GM12875 (cell line): ENCODE measurements around the gene SGTA.

ENCODE experiments used
- H3K4me3 ChIP-seq: one replicate; pipeline ENCODE4 v1.5.1; 2011; ENCODE audit warnings: low read depth, low read length, control low read depth
- TF ChIP-seq, protein P1 (sequence below): IDR thresholded peaks from 2 replicates; pipeline ENCODE4 v1.5.1; 2011; ENCODE audit warnings: low read depth, mild to moderate bottlenecking, control low read depth, inconsistent platforms, low read length, moderate library complexity, borderline replicate concordance; ENCODE audit not compliant: insufficient read depth

Gene SGTA

DNA sequence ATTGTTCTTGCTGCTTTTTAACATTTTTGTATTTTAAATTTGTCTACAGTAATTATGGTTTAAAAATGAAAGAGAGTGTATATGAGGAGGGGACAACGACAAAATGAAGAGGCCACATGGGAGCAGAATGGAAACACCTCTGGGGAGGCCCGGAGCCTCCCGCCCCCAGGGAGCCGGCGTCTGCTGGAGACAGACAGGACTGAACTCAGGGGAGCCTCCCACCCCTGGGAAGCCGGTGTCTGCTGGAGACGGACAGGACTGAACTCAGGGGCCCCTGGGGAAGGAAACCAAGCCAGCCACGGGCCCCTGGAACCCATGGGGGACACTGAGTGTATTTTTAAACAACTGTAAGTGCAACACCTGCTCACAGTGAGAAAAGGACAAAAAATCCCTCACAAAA, 26.6 kb downstream of the SGTA start:
- TF ChIP-seq, protein P1, sequence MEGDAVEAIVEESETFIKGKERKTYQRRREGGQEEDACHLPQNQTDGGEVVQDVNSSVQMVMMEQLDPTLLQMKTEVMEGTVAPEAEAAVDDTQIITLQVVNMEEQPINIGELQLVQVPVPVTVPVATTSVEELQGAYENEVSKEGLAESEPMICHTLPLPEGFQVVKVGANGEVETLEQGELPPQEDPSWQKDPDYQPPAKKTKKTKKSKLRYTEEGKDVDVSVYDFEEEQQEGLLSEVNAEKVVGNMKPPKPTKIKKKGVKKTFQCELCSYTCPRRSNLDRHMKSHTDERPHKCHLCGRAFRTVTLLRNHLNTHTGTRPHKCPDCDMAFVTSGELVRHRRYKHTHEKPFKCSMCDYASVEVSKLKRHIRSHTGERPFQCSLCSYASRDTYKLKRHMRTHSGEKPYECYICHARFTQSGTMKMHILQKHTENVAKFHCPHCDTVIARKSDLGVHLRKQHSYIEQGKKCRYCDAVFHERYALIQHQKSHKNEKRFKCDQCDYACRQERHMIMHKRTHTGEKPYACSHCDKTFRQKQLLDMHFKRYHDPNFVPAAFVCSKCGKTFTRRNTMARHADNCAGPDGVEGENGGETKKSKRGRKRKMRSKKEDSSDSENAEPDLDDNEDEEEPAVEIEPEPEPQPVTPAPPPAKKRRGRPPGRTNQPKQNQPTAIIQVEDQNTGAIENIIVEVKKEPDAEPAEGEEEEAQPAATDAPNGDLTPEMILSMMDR, result no peak
- no peak overlapping the region for H3K4me3 ChIP-seq

DNA sequence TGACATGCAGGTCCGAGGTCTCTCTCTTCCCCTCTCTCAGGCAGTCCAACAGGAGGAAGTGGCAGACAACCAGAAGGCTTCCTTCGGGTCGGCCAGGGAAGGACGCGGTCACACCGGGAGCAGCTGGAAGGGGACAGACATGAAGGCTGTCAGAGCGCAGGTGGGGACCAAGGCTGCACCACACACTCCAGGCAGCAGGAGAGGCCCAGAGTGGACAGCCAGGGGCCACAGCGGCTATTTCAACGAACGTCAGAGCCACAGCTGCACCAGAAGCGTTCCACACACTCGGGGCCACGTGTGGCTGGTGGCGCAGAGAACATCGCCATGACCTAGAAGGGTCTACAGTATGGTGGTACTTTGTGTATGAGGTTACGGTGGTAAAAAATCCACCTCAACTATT, 27.3 kb downstream of the SGTA start:
- TF ChIP-seq, protein P1, result no peak

DNA sequence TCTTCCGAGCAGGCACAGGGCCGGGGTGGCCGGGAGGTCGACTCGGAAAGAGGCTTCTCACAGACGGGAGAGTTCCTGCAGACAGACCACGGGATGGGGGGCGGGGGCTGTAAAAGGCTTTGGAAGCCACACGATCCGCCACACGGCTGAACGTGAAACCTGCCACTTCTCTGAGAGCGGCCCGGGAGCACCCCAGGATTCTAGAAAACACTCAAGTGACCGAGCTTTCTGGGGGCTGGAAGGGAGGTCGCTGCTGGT, 27.7 kb downstream of the SGTA start:
- TF ChIP-seq, protein P1, result no peak
- H3K4me3 ChIP-seq, result no peak overlapping the region

More for the DNA sequence above, 27.3 kb downstream of the SGTA start:
- no peak overlapping the region for H3K4me3 ChIP-seq

DNA sequence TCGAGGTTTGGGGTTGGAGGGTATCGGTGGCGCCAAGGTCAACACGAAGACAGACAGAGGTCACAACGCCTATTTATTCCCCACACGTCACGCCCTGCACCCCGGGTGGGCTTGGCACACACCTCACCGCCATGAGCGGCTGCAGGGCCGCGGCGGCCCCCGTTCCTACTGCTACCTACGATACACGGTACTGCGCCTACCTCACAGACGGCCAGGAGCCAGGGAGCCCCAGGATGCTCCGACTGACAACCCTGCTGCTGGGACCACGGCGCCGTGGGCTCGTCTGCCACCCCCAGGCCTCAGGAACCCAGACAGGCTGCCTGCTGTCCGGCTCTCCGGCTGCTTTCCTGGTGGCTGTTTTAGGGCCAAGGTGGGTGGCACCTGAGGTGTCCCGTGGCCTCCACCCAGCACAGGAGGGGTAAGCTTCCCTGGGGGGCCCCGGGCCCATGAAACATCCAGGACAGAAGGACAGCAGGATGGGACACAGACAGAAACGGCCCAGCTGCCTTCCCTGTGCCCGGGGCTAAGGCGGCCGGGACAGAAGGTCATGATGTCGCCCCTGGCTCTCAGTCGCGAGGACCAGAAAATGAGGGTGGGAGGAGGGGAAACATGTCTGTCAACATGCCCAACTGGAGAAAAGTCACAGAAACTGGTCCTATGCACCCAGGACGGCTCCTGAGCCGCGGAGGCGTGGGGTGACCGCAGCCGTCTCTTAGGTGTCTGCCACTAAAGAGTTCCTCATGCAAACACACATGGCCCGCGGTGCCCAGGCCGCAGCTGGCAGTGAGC, 28.2 kb downstream of the SGTA start:
- TF ChIP-seq, protein P1, result no peak
- no peak overlapping the region for H3K4me3 ChIP-seq

DNA sequence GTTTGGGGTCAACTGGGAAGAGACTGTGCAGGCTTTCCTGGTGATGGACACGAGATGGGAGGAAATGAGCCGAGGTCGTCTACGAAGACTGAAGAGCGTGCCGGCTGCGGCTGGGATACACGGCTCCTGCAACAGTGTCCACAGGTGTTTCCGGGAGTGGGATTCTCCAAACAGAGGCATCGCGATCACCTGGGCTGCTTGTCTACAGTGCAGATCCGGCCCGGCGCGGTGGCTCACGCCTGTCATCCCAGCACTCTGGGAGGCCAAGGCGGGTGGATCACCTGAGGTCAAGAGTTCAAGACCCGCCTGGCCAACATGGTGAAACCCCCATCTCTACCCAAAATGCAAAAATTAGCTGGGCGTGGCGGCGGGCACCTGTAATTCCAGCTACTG, 31.6 kb downstream of the SGTA start:
- no peak overlapping the region for H3K4me3 ChIP-seq
- TF ChIP-seq, protein P1, result no peak

DNA sequence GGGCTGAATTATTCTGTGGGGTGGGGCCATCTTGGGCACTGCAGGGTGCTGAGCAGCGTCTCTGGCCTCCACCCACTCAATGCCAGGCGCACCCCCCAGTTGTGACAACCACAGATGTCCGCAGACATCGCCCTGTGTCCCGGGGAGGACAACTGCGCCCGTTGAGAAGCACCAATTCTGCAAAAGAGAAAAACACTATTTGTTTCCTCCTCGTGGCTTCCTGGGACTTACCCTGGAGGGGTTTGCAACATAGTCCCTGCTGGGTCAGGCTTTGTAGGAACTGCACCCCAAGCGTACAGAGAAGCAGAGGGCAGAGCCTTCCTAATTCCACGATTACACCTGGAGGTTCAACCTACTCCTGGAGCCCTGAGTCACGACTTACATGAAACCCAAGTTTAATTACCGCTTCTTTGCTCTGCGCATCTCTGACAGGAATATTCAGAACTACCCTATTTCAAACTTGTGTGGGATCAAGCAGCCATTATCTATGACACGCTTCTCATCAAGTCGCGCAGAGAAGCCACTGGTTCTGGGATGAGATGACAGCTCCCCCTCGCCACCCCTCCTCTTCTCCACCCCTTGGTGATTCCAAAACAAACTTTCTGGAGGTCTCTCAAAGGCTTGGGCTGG, 32.1 kb downstream of the SGTA start:
- TF ChIP-seq, protein P1, result no peak

DNA sequence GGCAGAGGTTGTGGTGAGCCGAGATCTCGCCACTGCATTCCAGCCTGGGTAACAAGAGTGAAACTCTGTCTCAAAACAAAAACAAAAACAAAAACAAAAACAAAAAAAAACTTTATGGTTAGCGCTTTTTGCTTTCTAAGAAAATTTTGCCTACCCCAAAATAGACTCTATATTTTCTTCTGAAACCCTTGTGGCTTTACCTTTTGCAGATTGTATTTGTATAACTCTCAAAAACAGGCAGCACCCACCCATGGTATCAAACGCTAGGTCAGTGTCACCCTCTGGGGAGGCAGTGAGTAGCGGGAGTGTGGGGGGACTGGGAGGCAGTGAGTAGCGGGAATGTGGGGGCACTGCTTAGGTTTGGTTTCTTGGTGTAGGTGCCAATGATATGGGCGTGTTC, 35.7 kb downstream of the SGTA start:
- H3K4me3 ChIP-seq, result no peak overlapping the region
- TF ChIP-seq, protein P1, result no peak

More for the DNA sequence above, 32.1 kb downstream of the SGTA start:
- H3K4me3 ChIP-seq, result no peak overlapping the region
